GM08714 (cell line): ENCODE results near the gene KCNK3.

Experiments used
- H3K4me3 ChIP-seq: fragments of 200-500 bp; sonication (Bioruptor generic); 2 replicates; pipeline ENCODE4 v1.5.1; 2014; ENCODE audit warnings: mild to moderate bottlenecking, low read length, inconsistent platforms
- ZNF274 ChIP-seq: IDR thresholded peaks from 2 replicates; pipeline ENCODE4 v1.6.1; 2012; ENCODE audit warnings: mild to moderate bottlenecking, low read depth, low read length

The KCNK3 gene

DNA sequence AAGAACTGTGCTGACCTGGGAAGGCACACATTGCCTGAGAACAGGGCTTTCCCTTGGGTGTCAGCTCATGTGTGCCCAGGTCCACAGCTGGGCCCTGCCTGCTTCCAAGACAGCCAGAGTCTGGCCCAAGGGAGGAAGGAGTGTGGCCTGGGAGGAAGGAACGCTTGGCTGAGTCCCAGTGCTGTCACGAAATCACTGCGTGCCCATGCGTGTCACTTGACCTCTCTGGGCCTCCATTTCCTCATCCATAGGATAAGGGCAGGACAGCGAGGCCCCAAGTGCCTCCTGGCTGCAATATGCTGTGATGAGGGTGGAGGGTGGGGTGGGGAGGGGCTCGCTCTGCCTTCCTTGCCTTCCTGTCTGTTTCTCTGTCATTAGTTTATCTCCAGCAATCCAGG, 642 bp upstream of the KCNK3 start:
- H3K4me3 ChIP-seq: no peak overlapping the region
- TF ChIP-seq ZNF274: no peak

DNA sequence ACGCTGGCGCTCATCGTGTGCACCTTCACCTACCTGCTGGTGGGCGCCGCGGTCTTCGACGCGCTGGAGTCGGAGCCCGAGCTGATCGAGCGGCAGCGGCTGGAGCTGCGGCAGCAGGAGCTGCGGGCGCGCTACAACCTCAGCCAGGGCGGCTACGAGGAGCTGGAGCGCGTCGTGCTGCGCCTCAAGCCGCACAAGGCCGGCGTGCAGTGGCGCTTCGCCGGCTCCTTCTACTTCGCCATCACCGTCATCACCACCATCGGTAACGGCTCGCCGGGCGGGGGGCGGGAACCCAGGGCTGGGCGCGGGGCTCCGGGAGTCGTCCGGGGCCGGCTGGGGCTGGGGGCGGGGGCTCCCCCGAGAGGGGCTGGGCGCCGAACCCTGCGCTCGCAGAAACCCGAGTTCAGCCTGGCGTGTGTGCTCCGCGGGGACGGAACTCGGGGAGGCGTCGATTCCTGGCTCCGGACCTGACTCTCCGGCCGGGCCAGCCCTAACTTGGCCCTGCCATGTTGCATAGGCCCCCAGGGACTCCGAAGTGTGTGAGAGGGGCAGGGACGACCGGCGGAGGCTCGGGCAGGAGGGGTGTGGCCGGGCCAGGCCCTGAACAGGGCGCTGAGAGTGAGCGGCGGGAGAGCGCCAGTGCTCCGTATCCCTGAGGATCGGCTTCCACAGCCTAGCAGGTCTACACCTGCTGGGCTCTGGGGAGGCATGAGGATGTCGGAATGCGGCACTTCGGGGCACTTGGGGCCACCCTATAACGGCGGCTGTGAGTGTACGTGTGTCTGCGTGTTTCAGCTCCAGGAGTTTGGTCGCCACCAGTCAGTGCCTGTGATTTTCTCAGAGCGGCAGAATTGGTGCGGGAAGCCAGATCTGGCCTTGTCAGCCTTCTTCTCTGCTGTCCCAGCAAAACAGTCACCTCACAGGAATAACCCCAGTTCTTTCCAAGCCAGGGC, 651 bp downstream of the KCNK3 start:
- H3K4me3 ChIP-seq: no peak overlapping the region
- no peak for TF ChIP-seq ZNF274

DNA sequence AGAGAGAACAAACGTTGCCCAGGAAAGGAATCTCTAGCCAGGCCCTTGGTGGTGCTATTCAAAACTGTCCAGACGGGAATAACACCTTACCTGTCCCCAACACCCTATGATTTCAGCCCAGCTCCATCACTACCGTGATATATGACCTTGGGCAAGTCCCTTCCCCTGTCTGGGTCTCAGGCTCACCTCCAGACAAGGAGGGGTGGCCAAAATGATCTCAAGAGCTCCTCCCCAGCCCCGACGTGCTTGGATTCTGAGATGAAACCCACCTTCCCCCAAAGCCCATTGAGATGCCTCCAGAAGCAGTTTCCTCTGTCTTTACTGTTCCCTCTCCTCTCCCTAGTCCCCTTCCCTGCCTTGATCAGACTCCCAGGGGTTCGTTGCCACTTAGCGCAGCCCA, 1.5 kb downstream of the KCNK3 start:
- H3K4me3 ChIP-seq: no peak overlapping the region
- TF ChIP-seq ZNF274: no peak

DNA sequence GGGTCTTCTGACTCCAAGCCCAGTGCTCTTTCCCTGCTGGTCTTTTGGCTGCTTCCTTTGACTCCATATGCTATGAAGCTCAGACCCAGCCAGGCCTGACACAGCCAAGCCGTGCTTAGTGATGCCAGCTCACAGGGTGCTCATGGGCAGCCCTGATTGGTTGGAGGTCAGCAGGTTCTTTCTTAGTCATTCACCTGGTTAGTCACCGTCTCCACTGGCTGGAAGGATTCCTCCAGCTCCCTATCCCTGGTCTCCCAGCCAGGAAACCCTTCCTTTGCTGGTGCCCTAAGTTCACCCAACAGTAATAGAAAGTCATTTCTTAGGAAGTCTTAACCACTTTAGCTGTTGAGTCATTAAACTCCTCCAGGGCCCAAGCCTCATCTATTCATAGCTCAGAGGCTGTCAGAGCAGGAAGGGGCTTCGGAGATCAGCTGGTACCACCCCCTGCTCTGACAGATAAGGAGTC, 3.9 kb downstream of the KCNK3 start:
- TF ChIP-seq ZNF274: no peak
- H3K4me3 ChIP-seq: no peak overlapping the region

DNA sequence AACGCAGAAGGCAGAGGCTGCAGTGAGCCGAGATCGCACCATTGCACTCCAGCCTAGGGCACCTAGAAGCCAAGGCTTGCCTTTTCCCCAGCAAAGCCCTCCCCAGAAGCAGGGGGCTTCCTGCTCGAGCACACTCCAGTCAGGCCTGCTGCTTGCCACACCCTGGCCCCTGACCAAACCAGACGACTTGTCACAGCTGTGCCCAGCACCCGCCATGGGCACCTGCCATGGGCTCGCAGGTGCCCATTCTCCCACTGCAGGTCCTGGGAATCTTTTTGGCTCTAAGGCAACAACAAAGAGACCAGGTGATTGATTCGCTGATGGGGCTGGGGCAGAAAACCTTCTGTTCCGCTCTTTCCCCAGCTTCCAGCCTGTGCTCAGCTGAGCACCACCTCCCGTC, 4.9 kb downstream of the KCNK3 start:
- no peak for TF ChIP-seq ZNF274
- H3K4me3 ChIP-seq: no peak overlapping the region

DNA sequence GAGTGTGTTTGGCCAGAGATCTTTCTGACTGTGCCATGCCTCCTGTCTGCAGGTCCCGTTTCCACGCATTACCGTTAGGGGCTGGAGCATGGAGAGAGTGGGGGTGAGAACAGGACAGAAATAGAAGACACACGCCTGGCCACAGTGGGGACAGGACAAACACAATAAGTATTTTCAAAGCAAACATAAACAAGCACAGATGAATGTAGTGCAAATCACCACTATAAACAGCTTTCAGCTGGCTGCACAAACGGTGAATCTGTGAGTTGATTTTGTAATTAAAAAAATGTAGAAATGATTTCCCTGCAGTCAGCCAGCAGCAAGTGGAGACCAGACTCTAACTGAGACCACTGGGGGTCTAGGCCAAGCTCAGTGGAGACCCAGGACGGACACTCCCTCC, 6.8 kb downstream of the KCNK3 start:
- no peak overlapping the region for H3K4me3 ChIP-seq
- no peak for TF ChIP-seq ZNF274

DNA sequence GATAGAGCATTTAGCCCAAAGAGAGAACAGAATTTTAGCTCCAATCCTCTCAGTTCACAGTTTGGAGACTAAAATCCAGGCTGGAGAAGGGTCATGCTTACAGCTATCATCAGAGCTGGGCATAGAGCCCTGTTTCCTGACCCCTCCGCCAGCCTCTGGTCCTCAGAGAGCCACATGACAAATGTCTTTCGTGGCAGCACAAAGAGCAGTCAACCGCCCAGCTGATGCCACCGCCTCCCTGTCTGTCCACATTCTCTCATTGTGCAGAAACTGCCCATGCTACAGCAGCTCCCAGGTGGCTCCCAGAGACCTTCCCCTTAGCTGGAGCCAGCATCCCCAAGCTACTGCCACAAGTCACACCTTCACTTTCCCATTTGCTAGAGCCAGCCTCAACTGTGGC, 7.6 kb downstream of the KCNK3 start:
- H3K4me3 ChIP-seq: no peak overlapping the region
- no peak for TF ChIP-seq ZNF274

DNA sequence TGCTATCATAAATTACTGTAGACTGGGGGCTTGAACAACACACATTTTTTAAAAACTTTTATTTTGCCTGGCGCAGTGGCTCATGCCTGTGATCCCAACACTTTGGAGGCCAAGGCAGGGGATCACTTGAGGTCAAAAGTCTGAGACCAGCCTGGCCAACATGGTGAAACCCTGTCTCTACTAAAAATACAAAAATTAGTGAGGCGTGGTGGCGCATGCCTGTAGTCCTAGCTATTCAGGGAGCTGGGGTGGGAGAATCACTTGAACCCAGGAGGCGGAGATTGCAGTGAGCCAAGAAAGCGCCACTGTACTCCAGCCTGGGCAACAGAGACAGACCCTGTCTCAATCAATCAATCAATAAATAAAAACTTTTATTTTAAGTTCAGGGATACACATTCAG, 9.1 kb downstream of the KCNK3 start:
- H3K4me3 ChIP-seq: no peak overlapping the region
- TF ChIP-seq ZNF274: no peak

DNA sequence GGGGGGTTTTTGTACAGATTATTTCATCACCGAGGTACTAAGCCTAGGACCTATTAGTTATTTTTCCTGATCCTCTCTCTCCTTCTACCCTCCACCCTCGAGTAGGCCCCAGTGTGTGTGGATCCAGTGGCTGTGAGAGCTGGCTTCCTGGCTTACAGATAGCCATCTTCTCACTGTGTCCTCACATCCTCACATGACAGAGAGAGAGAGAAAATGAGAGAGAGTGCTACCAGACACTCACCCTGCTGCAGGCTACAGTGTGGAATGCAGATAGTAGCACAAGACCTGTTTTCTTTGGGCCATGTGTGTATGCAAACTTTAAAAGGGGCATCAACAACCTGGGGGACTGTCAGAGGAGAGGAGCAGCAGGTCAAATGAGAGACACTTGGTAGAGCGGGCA, 9.5 kb downstream of the KCNK3 start:
- no peak overlapping the region for H3K4me3 ChIP-seq
- no peak for TF ChIP-seq ZNF274

DNA sequence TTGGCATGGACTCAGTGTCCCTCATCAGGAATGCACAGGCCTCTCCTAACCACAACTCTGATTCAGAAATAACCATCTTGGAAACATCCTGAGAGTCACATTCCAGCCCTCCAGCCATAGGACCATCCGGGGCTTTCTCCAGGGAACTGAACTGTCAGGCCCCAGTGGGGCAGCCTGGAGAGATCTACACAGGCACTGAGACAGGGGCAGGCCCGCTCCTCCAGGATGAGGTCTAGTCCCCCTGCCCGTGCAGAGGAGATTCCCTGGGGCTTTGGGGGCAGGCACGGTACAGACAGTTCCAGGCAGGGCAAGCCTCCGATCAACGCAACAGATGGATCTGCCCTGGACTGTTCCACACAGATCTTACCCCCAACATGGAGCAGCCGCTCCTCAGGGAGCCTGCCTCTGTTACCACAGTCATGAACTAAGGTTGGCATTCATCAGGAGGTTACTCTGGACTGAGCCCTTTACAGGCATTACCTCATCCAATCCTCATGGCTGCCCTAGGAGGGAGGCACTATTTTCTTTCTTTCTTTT, 12.0 kb downstream of the KCNK3 start:
- no peak overlapping the region for H3K4me3 ChIP-seq
- no peak for TF ChIP-seq ZNF274

DNA sequence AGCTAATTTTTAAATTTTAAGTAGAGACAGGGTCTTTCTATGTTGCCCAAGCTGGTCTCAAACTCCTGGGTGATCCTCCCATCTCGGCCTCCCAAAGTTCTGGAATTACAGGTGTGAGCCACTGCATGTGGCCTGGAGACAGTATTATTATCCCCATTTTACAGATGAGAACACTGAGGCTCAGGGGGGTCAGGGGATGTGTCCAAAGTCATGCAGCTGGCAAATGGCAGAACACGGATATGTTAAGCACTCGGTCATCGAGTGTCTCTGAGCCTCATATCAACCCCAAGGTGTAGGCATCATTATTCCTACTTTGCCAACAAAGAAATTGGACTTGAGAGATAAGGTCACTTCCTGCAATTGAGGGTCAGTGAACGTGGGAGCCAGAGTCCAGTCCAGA, 12.6 kb downstream of the KCNK3 start:
- no peak overlapping the region for H3K4me3 ChIP-seq
- TF ChIP-seq ZNF274: no peak

DNA sequence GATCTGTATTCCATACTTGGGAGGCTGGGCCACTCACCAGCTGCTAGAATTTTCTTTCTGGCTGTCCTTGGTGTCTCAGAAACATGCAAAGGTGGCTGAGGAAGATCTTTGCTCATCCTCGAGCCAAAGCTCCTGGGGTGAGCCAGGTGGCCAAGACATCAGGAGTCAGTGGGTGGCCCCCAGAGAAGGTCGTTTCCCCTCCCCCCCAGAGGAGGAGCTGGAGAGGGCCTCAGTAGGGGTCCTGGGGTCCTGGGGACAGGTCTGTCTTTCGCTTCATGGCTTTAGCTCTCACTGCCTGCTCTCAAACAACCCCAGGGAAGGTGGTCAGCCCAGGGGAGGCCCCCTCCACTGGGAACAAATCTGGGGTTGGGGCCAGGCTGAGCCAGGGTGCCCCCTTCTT, 13.6 kb downstream of the KCNK3 start:
- no peak overlapping the region for H3K4me3 ChIP-seq
- no peak for TF ChIP-seq ZNF274

DNA sequence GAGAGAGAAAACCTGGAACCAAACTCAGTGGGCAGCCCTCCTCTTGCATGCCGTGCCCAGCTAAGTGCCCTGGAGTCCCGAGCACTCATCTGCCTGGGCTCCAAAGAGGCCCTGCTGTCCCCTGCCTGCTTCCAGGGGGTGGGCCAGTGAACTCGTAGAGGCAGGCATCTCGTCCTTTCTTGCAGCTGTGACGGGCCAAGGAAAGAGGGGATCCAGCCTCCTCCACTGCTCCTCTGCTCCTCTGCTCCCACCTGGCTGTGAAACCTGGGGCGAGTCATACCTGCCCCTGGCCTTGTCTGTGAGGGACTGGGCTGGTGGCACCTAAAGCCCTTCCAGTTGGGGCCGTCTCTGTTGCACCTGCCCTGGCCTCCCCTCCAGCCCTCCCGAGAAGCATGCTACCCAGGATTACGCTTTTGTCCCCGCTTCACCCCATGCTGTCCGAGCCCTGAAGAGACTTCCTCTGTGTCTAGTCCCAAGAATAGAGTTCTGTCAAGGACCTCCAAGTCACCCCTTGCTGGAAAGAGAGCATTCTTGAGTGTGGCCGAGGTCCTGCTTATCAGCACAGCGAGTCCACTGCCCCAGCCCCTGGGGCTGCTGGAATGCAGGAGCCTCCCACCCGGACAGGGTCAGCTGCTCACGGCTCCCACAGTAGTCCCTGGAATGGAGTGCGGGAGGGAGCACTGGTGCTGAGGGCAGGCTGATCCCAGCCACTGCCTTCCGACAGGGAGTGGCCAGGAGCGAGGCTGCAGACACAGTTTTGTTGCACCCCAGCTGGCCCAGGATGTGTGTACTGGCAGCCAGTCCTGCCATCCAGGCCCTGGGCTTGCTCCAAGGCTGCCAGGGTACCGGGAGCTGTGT, 14.3 kb downstream of the KCNK3 start:
- no peak for TF ChIP-seq ZNF274
- no peak overlapping the region for H3K4me3 ChIP-seq

DNA sequence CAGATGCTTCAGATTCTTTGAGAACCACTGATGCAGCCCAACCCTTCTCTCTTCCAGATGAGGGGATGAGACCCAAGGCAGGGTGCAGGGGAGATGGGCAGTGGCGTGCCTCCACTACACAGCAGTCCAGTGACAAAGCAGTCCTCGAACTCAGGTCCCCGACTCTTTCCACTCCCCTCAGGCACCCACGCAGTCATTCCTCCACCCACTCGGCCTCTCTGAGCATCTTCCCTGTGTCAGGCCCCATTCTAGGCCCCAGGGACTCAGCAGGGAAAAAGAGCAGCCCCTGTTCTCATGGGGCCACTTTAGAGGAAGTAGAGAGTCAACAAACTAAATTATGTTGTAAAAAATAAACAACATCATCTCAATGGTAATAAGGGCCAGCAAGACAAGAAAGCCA, 15.2 kb downstream of the KCNK3 start:
- no peak for TF ChIP-seq ZNF274
- no peak overlapping the region for H3K4me3 ChIP-seq
